Measurements from ENCODE around the gene ADAMTS15.

DNA sequence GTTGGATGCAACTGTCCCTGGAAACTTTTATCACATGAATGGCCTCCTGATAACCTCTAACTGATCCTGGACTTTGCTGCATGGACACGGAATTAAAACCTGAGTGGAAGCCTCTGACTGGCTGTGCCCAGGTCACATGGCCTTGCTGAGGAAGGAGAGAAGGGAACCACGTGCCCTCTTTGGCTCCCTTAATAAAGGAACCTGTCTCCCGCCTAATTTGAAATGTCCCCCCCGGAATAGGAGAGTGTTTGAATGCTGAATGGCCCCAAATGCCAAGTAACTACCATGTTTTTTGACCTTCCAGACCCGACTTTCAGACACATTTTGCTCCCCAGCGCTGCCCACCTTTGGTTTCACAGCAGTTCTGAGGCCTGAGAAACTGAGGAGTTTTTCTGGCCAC is 76.9 kb downstream of the ADAMTS15 start:
- TF ChIP-seq GATA3 (IDR thresholded peaks at IDR 0.05; ENCODE audit: low read depth, low read length) (no peak), GATA2 (IDR thresholded peaks at IDR 0.05; ENCODE audit: low read depth, low read length) (no peak)
